GM19397 (cell line): ENCODE results near the gene GNG8.

Source experiments
- ATAC-seq: cut with Tn5 transposase; IDR thresholded peaks from one replicate; pipeline ENCODE4 v1.9.1; 2021; ENCODE audit warnings: mild to moderate bottlenecking, moderate library complexity; ENCODE audit not compliant: unreplicated experiment

GNG8 gene

GRCh38 chr19:46635920-46636761, at the start of gene GNG8:
GNG8 (minus strand) TSS chr19:46636202; CDS start chr19:46634682, 1,520 bp downstream.
- ATAC-seq: no peak

GRCh38 chr19:46685189-46685588, 49.2 kb upstream of the GNG8 start:
- no peak for ATAC-seq

GRCh38 chr19:46678110-46678732, 42.2 kb upstream of the GNG8 start:
- ATAC-seq: no peak

GRCh38 chr19:46674416-46675178, 38.6 kb upstream of the GNG8 start:
- no peak for ATAC-seq

GRCh38 chr19:46670813-46671212, 34.8 kb upstream of the GNG8 start:
- ATAC-seq: no peak

- no peak for ATAC-seq
Observed at GRCh38 chr19:46668662-46669061, 32.7 kb upstream of the GNG8 start.

GRCh38 chr19:46665072-46665471, 29.1 kb upstream of the GNG8 start:
- no peak for ATAC-seq

- ATAC-seq: no peak
Observed at GRCh38 chr19:46661735-46662592, 26.0 kb upstream of the GNG8 start.

GRCh38 chr19:46661020-46661731, 25.2 kb upstream of the GNG8 start, which contains the start of gene DACT3:
DACT3 (minus strand) TSS chr19:46661182; CDS start chr19:46661064, 118 bp downstream.
- peak; percentile 94 for ATAC-seq

- ATAC-seq: no peak
Observed at GRCh38 chr19:46660551-46661019, 24.6 kb upstream of the GNG8 start.

GRCh38 chr19:46660008-46660517, 24.1 kb upstream of the GNG8 start:
- ATAC-seq: no peak

- ATAC-seq: no peak
Observed at GRCh38 chr19:46659151-46660007, 23.4 kb upstream of the GNG8 start.

- no peak for ATAC-seq
Observed at GRCh38 chr19:46656541-46656940, 20.5 kb upstream of the GNG8 start.

- no peak for ATAC-seq
Observed at GRCh38 chr19:46654621-46655152, 18.7 kb upstream of the GNG8 start.

GRCh38 chr19:46650445-46650844, 14.4 kb upstream of the GNG8 start:
- ATAC-seq: no peak

- no peak for ATAC-seq
Observed at GRCh38 chr19:46648961-46649960, 13.3 kb upstream of the GNG8 start.
